ENCODE data around the gene ENDOV.

Gene ENDOV

DNA sequence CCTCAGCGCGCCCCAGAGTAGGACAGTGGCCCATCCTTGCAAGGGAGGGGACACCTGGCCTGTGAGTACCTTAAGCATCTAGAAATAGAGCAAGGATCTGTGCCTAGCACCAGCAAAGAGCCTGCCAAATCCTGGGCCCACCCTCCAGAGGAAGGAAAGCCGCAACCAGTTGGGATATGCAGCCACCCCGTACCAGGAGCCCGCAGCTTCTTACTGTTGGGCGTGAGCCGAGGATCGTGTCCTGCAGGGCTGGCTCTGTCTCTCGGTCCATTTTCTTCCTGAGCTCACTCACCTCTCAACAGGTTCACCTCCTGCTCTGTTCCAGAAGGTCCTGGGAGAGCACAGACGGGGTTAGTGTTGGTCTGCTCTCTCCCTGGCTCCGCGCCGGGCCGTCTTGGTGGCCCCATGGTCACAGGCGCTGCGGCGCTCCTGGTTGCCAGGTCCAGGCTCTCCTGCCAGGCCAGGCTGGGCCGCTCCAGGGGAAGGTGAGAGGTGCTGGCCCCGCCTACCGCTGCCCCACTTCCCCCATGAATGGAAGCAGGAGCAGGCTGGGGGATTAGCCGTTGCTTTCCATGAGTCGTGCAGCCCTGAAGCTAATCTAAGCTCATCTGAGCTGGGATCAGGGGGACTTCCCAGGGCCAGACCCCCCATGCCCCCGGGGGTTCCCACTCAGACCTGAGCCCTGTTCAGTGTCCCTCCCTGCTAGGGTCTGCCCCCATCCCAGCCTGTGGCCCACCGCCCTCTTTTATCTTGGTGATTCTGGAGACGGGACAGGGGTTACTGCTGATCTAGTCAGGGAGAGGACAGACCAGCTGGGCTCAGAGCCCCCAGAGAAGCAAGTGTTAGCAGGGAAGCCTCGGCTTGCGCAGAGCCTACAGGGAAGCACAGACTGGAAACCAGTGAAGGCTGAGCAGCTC lies 12.7 kb downstream of the ENDOV start:
- H3K36me3 Mint-ChIP-seq, result peaks cover 7 to 8% of the 10 kb centered on the region in 2 donors
- ATAC-seq (replicated peaks) (no peak), DNase-seq (no peak)
- no peaks in the 10 kb centered on the region for H3K27me3 Mint-ChIP-seq
- H3K27ac Mint-ChIP-seq, result no peak overlapping the region
- peaks cover 27 to 39% of the 10 kb centered on the region in 2 donors for H3K4me1 Mint-ChIP-seq
- H3K9me3 Mint-ChIP-seq, result no peaks in the 10 kb centered on the region
- no peak overlapping the region for H3K4me3 Mint-ChIP-seq

DNA sequence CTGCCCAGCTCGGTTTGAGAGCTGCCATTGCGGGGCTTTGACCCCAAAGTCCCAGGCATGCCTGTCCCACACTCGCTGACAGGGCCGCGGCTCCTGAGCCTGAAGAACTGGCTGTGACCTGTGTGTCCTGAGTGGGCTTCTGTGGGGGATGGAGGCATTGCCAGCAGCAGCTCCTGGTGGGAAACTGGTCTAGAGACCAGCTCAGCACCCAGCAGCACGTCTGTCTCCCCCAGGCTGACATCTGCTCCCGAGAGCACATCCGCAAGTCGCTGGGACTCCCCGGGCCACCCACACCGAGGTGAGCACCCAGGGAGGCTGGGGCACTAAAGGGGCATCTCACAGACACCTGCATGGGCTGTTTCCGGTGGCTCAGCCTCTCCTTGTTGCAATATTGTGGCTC lies 13.4 kb downstream of the ENDOV start:
- peaks cover 4 to 8% of the 10 kb centered on the region in 2 donors for H3K36me3 Mint-ChIP-seq

GRCh38 chr17:80428796-80429195 lies 13.8 kb downstream of the ENDOV start:
- H3K27ac Mint-ChIP-seq, result no peak overlapping the region
- peaks cover 4 to 8% of the 10 kb centered on the region in 2 donors for H3K36me3 Mint-ChIP-seq
- H3K9me3 Mint-ChIP-seq, result no peaks in the 10 kb centered on the region
- DNase-seq (no peak), ATAC-seq (replicated peaks) (no peak)
- peaks cover 22 to 36% of the 10 kb centered on the region in 2 donors for H3K4me1 Mint-ChIP-seq
- no peak overlapping the region for H3K4me3 Mint-ChIP-seq
- no peaks in the 10 kb centered on the region for H3K27me3 Mint-ChIP-seq

More for the DNA sequence above, 13.4 kb downstream of the ENDOV start:
- ATAC-seq (replicated peaks) (no peak), DNase-seq (no peak)
- H3K9me3 Mint-ChIP-seq, result no peaks in the 10 kb centered on the region
- H3K4me1 Mint-ChIP-seq, result peaks cover 24 to 39% of the 10 kb centered on the region in 2 donors
- H3K27me3 Mint-ChIP-seq, result no peaks in the 10 kb centered on the region
- no peak overlapping the region for H3K4me3 Mint-ChIP-seq
- H3K27ac Mint-ChIP-seq, result no peak overlapping the region

- no peaks in the 10 kb centered on the region for H3K9me3 Mint-ChIP-seq
Observed at GRCh38 chr17:80429356-80430275, 14.6 kb downstream of the ENDOV start.

DNA sequence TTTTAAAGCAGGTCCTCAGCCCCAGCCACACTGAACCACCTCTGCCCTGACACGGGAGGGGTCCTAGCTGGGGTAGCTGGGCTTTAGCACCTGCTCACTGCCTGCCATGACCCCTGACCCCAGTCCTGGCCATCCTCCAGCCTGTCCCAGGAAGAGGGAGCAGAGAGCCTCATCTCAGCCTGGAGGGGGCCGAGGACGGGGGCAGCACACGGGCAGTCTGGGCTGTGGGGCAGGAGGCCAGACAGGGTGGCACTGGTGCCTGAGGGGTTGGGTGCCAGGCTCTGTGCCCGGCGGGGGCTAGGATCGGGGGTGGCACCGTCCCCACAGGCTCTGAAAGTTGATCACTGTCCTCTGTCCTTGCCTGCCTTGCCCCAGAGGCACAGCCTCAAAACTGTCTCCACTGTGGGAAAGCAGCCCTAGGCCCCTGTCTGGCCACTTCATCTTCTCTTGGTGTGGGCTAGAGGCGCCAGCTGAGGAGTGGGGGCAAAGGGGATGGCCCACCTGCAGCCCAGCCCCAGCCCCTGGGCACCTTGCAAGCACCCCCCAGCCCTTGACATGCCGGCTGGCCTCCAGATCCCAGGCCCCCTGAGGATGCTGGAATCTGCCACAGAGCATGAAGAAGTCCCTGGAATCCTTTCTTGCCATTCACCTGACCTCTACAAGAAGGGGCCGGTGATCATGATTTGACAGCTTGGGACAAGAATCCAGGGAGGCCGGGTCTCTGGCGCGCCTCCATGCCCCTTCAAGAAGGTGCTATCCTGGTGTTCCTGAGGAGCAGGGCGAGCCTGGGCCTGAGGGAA lies 15.7 kb downstream of the ENDOV start:
- peaks cover 1 to 8% of the 10 kb centered on the region in 2 donors for H3K36me3 Mint-ChIP-seq
- H3K9me3 Mint-ChIP-seq, result no peaks in the 10 kb centered on the region
- DNase-seq (no peak), ATAC-seq (replicated peaks) (no peak)
- H3K4me3 Mint-ChIP-seq, result no peak overlapping the region
- H3K27me3 Mint-ChIP-seq, result no peaks in the 10 kb centered on the region
- peaks cover 10 to 17% of the 10 kb centered on the region in 2 donors for H3K4me1 Mint-ChIP-seq
- H3K27ac Mint-ChIP-seq, result no peak overlapping the region

More at GRCh38 chr17:80429356-80430275, 14.6 kb downstream of the ENDOV start:
- peaks cover 18 to 28% of the 10 kb centered on the region in 2 donors for H3K4me1 Mint-ChIP-seq
- H3K36me3 Mint-ChIP-seq, result peaks cover 1 to 8% of the 10 kb centered on the region in 2 donors
- DNase-seq (no peak), ATAC-seq (replicated peaks) (no peak)
- no peak overlapping the region for H3K4me3 Mint-ChIP-seq
- H3K27ac Mint-ChIP-seq, result no peak overlapping the region
- no peaks in the 10 kb centered on the region for H3K27me3 Mint-ChIP-seq

DNA sequence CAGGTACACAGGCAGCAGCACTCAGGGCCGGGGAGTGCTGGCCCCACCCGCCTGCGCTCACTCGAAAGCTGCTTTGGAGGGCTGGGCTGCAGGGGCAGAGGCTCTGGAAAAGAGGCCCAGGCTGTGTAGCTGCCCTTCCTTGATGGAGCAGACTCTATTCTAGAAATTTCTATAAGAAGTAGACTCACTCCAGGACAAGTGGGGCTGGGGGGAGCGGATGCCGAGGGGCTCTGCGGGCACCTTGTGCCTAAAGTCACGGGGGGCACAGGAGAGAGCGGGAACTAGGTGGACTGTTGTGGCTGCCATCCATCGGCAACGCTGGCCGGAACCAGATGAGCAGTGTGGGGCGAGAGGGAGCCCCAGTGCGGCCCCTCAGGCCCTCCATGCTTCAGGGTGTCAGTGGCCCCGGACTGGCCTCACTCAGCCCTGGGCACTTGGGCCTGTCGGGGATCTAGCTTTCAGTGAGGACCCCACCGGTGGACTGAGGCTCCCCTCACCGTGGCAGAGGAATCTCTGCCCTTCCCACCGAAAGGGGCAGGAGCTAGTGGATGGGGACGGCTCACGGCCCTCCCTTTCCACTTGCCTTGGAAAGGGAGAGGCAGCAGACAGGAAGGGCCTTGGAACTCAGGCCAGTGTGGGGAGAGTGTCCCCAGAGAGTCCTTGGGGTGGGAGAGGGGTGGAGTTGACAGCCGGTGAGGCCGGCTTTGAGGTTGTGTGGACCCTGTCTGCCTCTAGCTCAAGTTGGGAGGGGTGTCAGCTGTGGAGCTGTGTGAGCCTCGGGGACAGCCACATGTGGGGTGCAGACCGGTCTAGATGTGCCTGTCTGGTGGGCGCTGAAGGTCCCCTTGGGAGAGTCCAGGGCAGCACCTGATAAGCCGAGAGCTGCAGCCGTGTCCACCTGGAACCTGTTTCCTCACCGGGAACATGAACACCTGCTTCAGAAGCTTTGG lies 16.6 kb downstream of the ENDOV start:
- H3K4me1 Mint-ChIP-seq, result peaks cover 5 to 9% of the 10 kb centered on the region in 2 donors
- peak overlapping the region; percentile 25 for H3K27ac Mint-ChIP-seq
- H3K27me3 Mint-ChIP-seq, result no peaks in the 10 kb centered on the region
- peaks cover 5 to 14% of the 10 kb centered on the region in 2 donors for H3K36me3 Mint-ChIP-seq
- H3K9me3 Mint-ChIP-seq, result peaks cover 0 to 4% of the 10 kb centered on the region in 2 donors
- DNase-seq (no peak), ATAC-seq (replicated peaks) (no peak)
- no peak overlapping the region for H3K4me3 Mint-ChIP-seq

DNA sequence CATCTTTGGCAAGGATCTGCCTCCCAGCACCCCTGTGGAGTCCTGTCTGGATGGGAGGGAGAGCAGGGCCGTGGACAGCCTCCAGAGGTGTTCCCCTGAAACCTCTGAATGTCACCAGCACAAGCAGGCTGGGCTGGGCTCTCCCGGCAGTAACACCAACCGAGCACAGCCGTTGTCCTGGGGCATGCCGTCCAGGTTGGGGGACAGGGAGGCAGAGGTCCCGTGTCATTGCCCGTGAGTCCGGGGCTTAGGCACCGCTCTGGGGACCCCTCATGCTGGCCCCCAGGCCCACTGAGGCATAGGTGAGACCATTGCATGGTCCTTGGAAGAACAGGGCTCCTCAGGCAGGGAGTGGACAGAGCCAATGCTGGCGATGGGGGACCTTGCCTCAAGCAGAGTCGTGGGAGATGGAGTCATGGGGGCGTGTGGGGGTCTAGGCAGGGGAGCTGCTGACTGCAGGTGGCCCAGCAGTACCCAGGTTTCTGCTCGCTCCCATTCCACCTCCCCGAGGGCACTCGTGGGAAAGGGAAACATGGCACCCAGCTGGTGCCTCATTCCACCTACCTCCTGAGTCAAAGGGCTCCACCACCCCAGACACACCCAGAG lies 17.5 kb downstream of the ENDOV start:
- H3K9me3 Mint-ChIP-seq, result peaks cover 0 to 4% of the 10 kb centered on the region in 2 donors
- no peaks in the 10 kb centered on the region for H3K27me3 Mint-ChIP-seq
- DNase-seq (no peak), ATAC-seq (replicated peaks) (no peak)
- no peak overlapping the region for H3K27ac Mint-ChIP-seq
- peaks cover 5 to 13% of the 10 kb centered on the region in 2 donors for H3K36me3 Mint-ChIP-seq
- H3K4me1 Mint-ChIP-seq, result no peaks in the 10 kb centered on the region
- no peak overlapping the region for H3K4me3 Mint-ChIP-seq

- ATAC-seq (replicated peaks), result no peak
- peaks cover 5 to 13% of the 10 kb centered on the region in 2 donors for H3K36me3 Mint-ChIP-seq
Observed at GRCh38 chr17:80432961-80433550, 18.1 kb downstream of the ENDOV start.

GRCh38 chr17:80433916-80434666 lies 19.1 kb downstream of the ENDOV start:
- DNase-seq (no peak), ATAC-seq (replicated peaks) (no peak)
- peaks cover 0 to 4% of the 10 kb centered on the region in 2 donors for H3K9me3 Mint-ChIP-seq
- H3K36me3 Mint-ChIP-seq, result peaks cover 5 to 13% of the 10 kb centered on the region in 2 donors
- H3K27me3 Mint-ChIP-seq, result no peaks in the 10 kb centered on the region
- H3K27ac Mint-ChIP-seq, result peak overlapping the region; percentile 79
- H3K4me3 Mint-ChIP-seq, result no peak overlapping the region
- no peaks in the 10 kb centered on the region for H3K4me1 Mint-ChIP-seq

More at GRCh38 chr17:80432961-80433550, 18.1 kb downstream of the ENDOV start:
- H3K9me3 Mint-ChIP-seq, result peaks cover 0 to 4% of the 10 kb centered on the region in 2 donors
- no peak for DNase-seq
- no peak overlapping the region for H3K27ac Mint-ChIP-seq
- no peaks in the 10 kb centered on the region for H3K27me3 Mint-ChIP-seq
- no peak overlapping the region for H3K4me3 Mint-ChIP-seq
- no peaks in the 10 kb centered on the region for H3K4me1 Mint-ChIP-seq

- H3K36me3 Mint-ChIP-seq, result peaks cover 10 to 13% of the 10 kb centered on the region in 2 donors
- ATAC-seq (replicated peaks), result no peak
- H3K4me3 Mint-ChIP-seq, result no peak overlapping the region
- no peaks in the 10 kb centered on the region for H3K4me1 Mint-ChIP-seq
- H3K27me3 Mint-ChIP-seq, result peaks cover 8 to 12% of the 10 kb centered on the region in 2 donors
- DNase-seq, result no peak
- H3K9me3 Mint-ChIP-seq, result peaks cover 0 to 4% of the 10 kb centered on the region in 2 donors
- no peak overlapping the region for H3K27ac Mint-ChIP-seq
Observed at GRCh38 chr17:80437532-80437931, 22.6 kb downstream of the ENDOV start.

DNA sequence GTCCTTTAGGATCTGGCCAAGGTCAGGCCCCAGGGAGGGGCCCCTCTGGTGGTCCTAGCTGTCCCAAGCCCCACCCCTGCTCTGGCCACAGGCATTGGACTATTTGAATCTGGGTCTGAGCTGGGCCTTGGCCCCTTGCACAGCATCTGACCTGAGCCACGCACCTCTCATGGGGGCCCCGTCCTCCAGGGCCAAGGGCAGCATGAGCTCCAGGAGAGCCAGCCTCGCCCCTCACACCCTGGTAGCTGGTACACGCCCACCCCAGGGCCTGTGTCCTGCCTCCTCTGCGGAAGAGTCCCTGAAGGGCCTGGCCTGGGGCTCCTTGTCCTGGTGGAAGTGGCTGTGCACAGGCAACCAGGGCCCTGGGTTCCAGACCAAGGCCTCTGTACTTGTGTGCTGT lies 23.8 kb downstream of the ENDOV start:
- no peaks in the 10 kb centered on the region for H3K4me1 Mint-ChIP-seq
- DNase-seq (no peak), ATAC-seq (replicated peaks) (no peak)
- no peak overlapping the region for H3K4me3 Mint-ChIP-seq
- peaks cover 17 to 19% of the 10 kb centered on the region in 2 donors for H3K27me3 Mint-ChIP-seq
- peaks cover 0 to 4% of the 10 kb centered on the region in 2 donors for H3K9me3 Mint-ChIP-seq
- H3K27ac Mint-ChIP-seq, result no peak overlapping the region
- peaks cover 10 to 13% of the 10 kb centered on the region in 2 donors for H3K36me3 Mint-ChIP-seq

DNA sequence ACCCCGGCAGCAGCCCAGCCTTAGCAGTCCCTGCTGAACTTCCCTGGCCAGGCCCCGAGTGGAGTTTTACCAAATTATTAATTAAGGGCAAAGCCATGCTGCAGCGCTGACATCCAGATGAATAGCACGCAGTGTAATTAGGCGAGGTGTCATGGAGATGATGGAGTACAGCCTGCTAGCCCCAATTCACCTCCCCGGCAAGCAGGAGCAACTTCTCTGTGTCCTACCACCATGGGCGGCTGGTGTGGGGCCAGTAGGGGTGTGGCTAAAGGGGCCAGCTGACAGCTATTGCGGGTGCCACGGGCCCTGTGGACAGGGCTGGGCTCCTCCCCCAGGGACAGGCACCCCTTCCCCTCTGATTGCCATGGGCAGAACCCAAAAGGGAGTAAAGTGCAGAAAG lies 24.5 kb downstream of the ENDOV start:
- Mint-ChIP-seq H3K9me3 (peaks cover 0 to 4% of the 10 kb centered on the region in 2 donors), H3K27me3 (peaks cover 17 to 19% of the 10 kb centered on the region in 2 donors), H3K36me3 (peaks cover 10 to 13% of the 10 kb centered on the region in 2 donors), H3K4me1 (no peaks in the 10 kb centered on the region), H3K4me3 (no peak overlapping the region), H3K27ac (no peak overlapping the region)
- DNase-seq, result no peak
- ATAC-seq (replicated peaks), result no peak

Data from stimulated activated naive B cell treated with anti-CD40 and anti-IgM and Interleukin-4, amounts not matched to agents 10 μg/mL and 1 μg/mL and 100 μg/mL, for 72 hours (primary cell).